SK-N-SH (cell line): ENCODE measurements around the gene SCEL. TPM values are rescaled to one million over a fixed set of nuclear protein-coding genes. Genes with fewer than 3 reads are reported as not detected.

Experiments used
- CTCF ChIA-PET: fragments of 300-600, 350-600 bp; formaldehyde crosslinking; extraction: SDS; loops from one replicate; lab custom pipeline; 2021; lab: Yijun Ruan, JAX
- POLR2A ChIA-PET: fragments of 350-600 bp; sonication (Branson Sonifier 250); formaldehyde crosslinking; extraction: SDS; loops from one replicate; lab custom pipeline; 2020; ENCODE audit warnings: antibody characterized with exemption, inconsistent platforms; lab: Yijun Ruan, JAX
- DNase-seq: peaks from one replicate; pipeline ENCODE4 v3.0.0; 2012
- H2AFZ ChIP-seq: fragments of 200-600 bp; sonication (generic); 2 replicates; pipeline ENCODE4 v1.8.1; 2016; ENCODE audit warnings: antibody characterized with exemption, mild to moderate bottlenecking, low read depth
- H3F3A ChIP-seq: fragments of 200-600 bp; sonication (generic); replicated peaks from 2 replicates; pipeline ENCODE3; 2016; ENCODE audit warnings: antibody characterized with exemption, mild to moderate bottlenecking; ENCODE audit not compliant: insufficient read depth
- H3K27ac ChIP-seq, 2 experiments: fragments of 200-500 bp in 1 of 2; fragments of 200-600 bp in 1 of 2; sonication (Bioruptor generic) in 1 of 2; sonication (generic), shearing (Covaris generic) in 1 of 2; 2 replicates each; pipeline versions ENCODE4 v1.5.1 to v1.6.1; 2014 to 2016; ENCODE audit warnings: low read depth in 2 of 2, inconsistent platforms in 1 of 2, low read length in 1 of 2, mild to moderate bottlenecking in 1 of 2, mixed read lengths in 1 of 2
- H3K27me3 ChIP-seq: fragments of 200-600 bp; sonication (generic), shearing (Covaris generic); 2 replicates; pipeline ENCODE4 v1.6.1; 2016; ENCODE audit warnings: mixed run types; ENCODE audit not compliant: insufficient read depth
- H3K36me3 ChIP-seq, 2 experiments: fragments of 200-500 bp in 1 of 2; fragments of 200-600 bp in 1 of 2; sonication (Bioruptor generic) in 1 of 2; sonication (generic) in 1 of 2; replicated peaks in 1 of 2; 2 replicates each; pipeline versions ENCODE3 to v1.5.1; 2014 to 2016; ENCODE audit warnings: low read length in 1 of 2, mild to moderate bottlenecking in 1 of 2; ENCODE audit not compliant: insufficient read depth in 2 of 2, control insufficient read depth in 1 of 2
- H3K4me1 ChIP-seq, 2 experiments: fragments of 200-500 bp in 1 of 2; fragments of 200-600 bp in 1 of 2; sonication (Bioruptor generic) in 1 of 2; sonication (generic), shearing (Covaris generic) in 1 of 2; 2 replicates each; pipeline versions ENCODE4 v1.5.1 to v1.6.1; 2014 to 2016; ENCODE audit warnings: low read depth in 1 of 2, low read length in 1 of 2, mixed run types in 1 of 2; ENCODE audit not compliant: insufficient read depth in 2 of 2, control insufficient read depth in 1 of 2
- H3K4me2 ChIP-seq: fragments of 200-600 bp; sonication (generic), shearing (Covaris generic); 2 replicates; pipeline ENCODE4 v1.6.1; 2017; ENCODE audit warnings: mixed run types
- H3K4me3 ChIP-seq, 2 experiments: fragments of 200-500 bp in 1 of 2; fragments of 200-600 bp in 1 of 2; sonication (Bioruptor generic) in 1 of 2; sonication (generic), shearing (Covaris generic) in 1 of 2; 2 replicates each; pipeline versions ENCODE4 v1.5.1 to v1.8.1; 2014 to 2016; ENCODE audit warnings: low read depth in 2 of 2, inconsistent platforms in 1 of 2, low read length in 1 of 2, mild to moderate bottlenecking in 1 of 2, mixed read lengths in 1 of 2, moderate library complexity in 1 of 2
- H3K79me2 ChIP-seq: fragments of 200-600 bp; sonication (generic); 2 replicates; pipeline ENCODE4 v1.8.1; 2017; ENCODE audit warnings: mild to moderate bottlenecking; ENCODE audit not compliant: insufficient read depth
- H3K9ac ChIP-seq: fragments of 200-600 bp; sonication (generic); 2 replicates; pipeline ENCODE4 v1.6.1; 2017; ENCODE audit warnings: mixed run types
- H3K9me2 ChIP-seq: fragments of 200-600 bp; sonication (generic); 2 replicates; pipeline ENCODE4 v1.6.1; 2017; ENCODE audit warnings: mixed run types
- H3K9me3 ChIP-seq: fragments of 200-600 bp; sonication (generic); 2 replicates; pipeline ENCODE4 v1.6.1; 2017; ENCODE audit warnings: mixed run types, mild to moderate bottlenecking, moderate library complexity
- H4K20me1 ChIP-seq: fragments of 200-600 bp; sonication (generic); 2 replicates; pipeline ENCODE4 v1.6.1; 2017; ENCODE audit warnings: mild to moderate bottlenecking, mixed run types; ENCODE audit not compliant: insufficient read depth
- CHD2 ChIP-seq: fragments of 150-350 bp; IDR thresholded peaks from 2 replicates; pipeline ENCODE4 v1.6.1; 2018; ENCODE audit warnings: low read length; ENCODE audit not compliant: partially characterized antibody
- CTCF ChIP-seq: fragments of 200-600 bp; sonication (generic); IDR thresholded peaks from 2 replicates; pipeline ENCODE4 v1.6.1; 2017; ENCODE audit warnings: antibody characterized with exemption, mild to moderate bottlenecking, moderate library complexity
- FOSL2 ChIP-seq: IDR thresholded peaks from 2 replicates; pipeline ENCODE4 v1.4.0; 2012; ENCODE audit warnings: low read depth, mild to moderate bottlenecking, moderate library complexity, borderline replicate concordance
- MAX ChIP-seq: IDR thresholded peaks from 2 replicates; pipeline ENCODE4 v1.4.0; 2012; ENCODE audit warnings: low read depth
- MEF2A ChIP-seq: IDR thresholded peaks from 2 replicates; pipeline ENCODE4 v1.4.0; 2012; ENCODE audit warnings: low read depth, borderline replicate concordance
- NRF1 ChIP-seq: IDR thresholded peaks from 2 replicates; pipeline ENCODE4 v1.6.1; 2012; ENCODE audit warnings: low read depth, mild to moderate bottlenecking, low read length
- PBX3 ChIP-seq: IDR thresholded peaks from 2 replicates; pipeline ENCODE4; 2012
- POLR2AphosphoS5 ChIP-seq: IDR thresholded peaks from 2 replicates; pipeline ENCODE4 v1.6.1; 2012; ENCODE audit warnings: low read depth, low read length
- RXRA ChIP-seq: IDR thresholded peaks from 2 replicates; pipeline ENCODE4 v1.4.0; 2012; ENCODE audit warnings: low read depth, mild to moderate bottlenecking, borderline replicate concordance
- SIN3A ChIP-seq: IDR thresholded peaks from 2 replicates; pipeline ENCODE4 v1.6.1; 2012; ENCODE audit warnings: low read depth, mild to moderate bottlenecking, low read length, moderate library complexity, borderline replicate concordance
- SMC3 ChIP-seq: IDR thresholded peaks from 2 replicates; pipeline ENCODE4 v1.6.1; 2012; ENCODE audit warnings: low read depth, low read length, improper control_type of control experiment
- TAF1 ChIP-seq: IDR thresholded peaks from 2 replicates; pipeline ENCODE4 v1.6.1; 2012; ENCODE audit warnings: low read depth, mild to moderate bottlenecking, low read length, moderate library complexity, borderline replicate concordance
- TEAD4 ChIP-seq: IDR thresholded peaks from 2 replicates; pipeline ENCODE4 v1.4.0; 2012; ENCODE audit warnings: mild to moderate bottlenecking, borderline replicate concordance; ENCODE audit not compliant: insufficient read depth
- YY1 ChIP-seq: IDR thresholded peaks from 2 replicates; pipeline ENCODE4 v1.4.0; 2012; ENCODE audit warnings: low read depth, mild to moderate bottlenecking
- WGBS: methylation state at CpG from one replicate; pipeline ENCODE4 v1.1.6; 2017; ENCODE audit warnings: low lambda C conversion rate; 5-methylcytosine and 5-hydroxymethylcytosine counted together
- polyA plus RNA-seq, 3 experiments: library from polyadenylated mRNA; depleted of rRNA; stranded (reverse); fragments of >200 nt; gene quantifications; 2 replicates each; pipeline ENCODE4 v1.2.3, GENCODE V29; 2012
- TF ChIP-seq, protein P1 (sequence below): IDR thresholded peaks from 2 replicates; pipeline ENCODE4 v1.4.0; 2012; ENCODE audit warnings: low read depth, borderline replicate concordance

Gene SCEL
- polyA plus RNA-seq, 1 of the 3 experiments (the other 2 are of a cell fraction): 0.02 TPM

DNA sequence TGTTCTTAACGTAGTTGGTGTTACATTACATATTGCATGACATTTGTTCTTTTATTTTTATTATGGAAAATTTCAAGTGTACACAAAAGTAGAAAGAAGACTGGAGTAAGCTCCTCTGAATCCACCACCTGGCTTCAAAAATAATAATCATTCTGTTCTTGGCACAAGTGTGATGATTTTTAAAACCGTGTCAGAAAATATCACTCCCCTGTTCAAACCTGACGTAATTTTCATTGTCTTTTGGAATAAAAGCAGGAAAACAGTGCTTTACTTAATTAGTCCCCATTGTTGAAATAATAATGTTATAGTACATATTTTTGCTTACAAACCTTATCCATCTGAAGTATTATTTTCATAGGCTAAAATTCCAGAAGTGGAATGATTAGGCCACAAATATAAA is 41.3 kb upstream of the SCEL start:
- Histone ChIP-seq H3K27me3 (peaks cover 6% of the 10 kb centered on the region; the same call in 1 of the 2 replicates), H3K79me2 (no peaks in the 10 kb centered on the region), H3K4me2 (no peak overlapping the region), H3K36me3 (no peaks in the 10 kb centered on the region), H4K20me1 (no peaks in the 10 kb centered on the region), H3F3A (no peaks in the 10 kb centered on the region), H3K4me3 (no peak overlapping the region), H2AFZ (no peak overlapping the region), H3K9me3 (no peaks in the 10 kb centered on the region), H3K4me1 (no peaks in the 10 kb centered on the region), H3K9me2 (no peaks in the 10 kb centered on the region), H3K9ac (no peak overlapping the region), H3K27ac (no peak overlapping the region)
- TF ChIP-seq RXRA (no peak), FOSL2 (no peak)
- 56% methylated on average over 3 of the region's 3 CpGs for WGBS
- no peak for DNase-seq
- ChIA-PET POLR2A (no interaction called here), CTCF (interaction anchor here (1.4 to 3.0 kb wide), 4 partner anchors 12 to 70 kb away, joined by 5 to 44 read pairs (median 18); no protein-coding TSS in a partner anchor)

- no peaks in the 10 kb centered on the region for H3K9me2 ChIP-seq
- no peaks in the 10 kb centered on the region for H3F3A ChIP-seq
- H2AFZ ChIP-seq: no peak overlapping the region
- H3K36me3 ChIP-seq: no peaks in the 10 kb centered on the region
- 87% methylated on average over 3 of the region's 3 CpGs for WGBS
- no peaks in the 10 kb centered on the region for H4K20me1 ChIP-seq
- H3K4me1 ChIP-seq: no peaks in the 10 kb centered on the region; a peak in 1 of 4 replicates
- H3K4me3 ChIP-seq: no peak overlapping the region
- no peak overlapping the region for H3K4me2 ChIP-seq
- TF ChIP-seq SIN3A (no peak), MAX (no peak), YY1 (no peak), FOSL2 (no peak)
- ChIA-PET POLR2A (no interaction called here), CTCF (interaction anchor here (4.4 kb wide), 1 partner anchor 18 kb away, joined by 20 read pairs; no protein-coding TSS in a partner anchor)
- no peak overlapping the region for H3K27ac ChIP-seq
- DNase-seq: no peak
- no peak overlapping the region for H3K9ac ChIP-seq
- H3K79me2 ChIP-seq: no peaks in the 10 kb centered on the region
- H3K9me3 ChIP-seq: no peaks in the 10 kb centered on the region
- peaks cover 6% of the 10 kb centered on the region; the same call in 1 of the 2 replicates for H3K27me3 ChIP-seq
Measured at GRCh38 chr13:77497350-77497749, 38.2 kb upstream of the SCEL start.

DNA sequence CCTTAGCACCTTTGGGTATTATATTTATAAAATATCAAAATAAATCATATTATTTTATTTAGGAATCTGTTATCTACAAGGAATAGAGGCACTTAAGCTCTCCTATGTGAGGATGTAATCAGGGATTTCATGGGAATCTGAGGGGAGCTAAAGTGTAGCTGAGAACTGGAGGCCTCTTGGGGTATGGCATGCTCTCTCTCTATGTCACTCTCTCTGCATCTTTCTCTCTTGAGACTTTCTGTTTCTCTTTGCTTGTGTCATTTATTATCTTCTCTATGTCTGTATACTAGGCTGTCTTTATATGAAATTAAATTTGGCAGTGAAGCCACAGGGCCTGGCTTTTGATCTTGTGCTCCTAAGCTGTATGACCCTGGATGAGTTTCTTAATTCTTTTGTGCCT is 37.7 kb upstream of the SCEL start:
- H3K79me2 ChIP-seq: no peaks in the 10 kb centered on the region
- H3K4me2 ChIP-seq: no peak overlapping the region
- no peak overlapping the region for H3K27ac ChIP-seq
- no peaks in the 10 kb centered on the region for H3F3A ChIP-seq
- DNase-seq: no peak
- peaks cover 6% of the 10 kb centered on the region; the same call in 1 of the 2 replicates for H3K27me3 ChIP-seq
- no peaks in the 10 kb centered on the region for H3K9me3 ChIP-seq
- H3K9me2 ChIP-seq: no peaks in the 10 kb centered on the region
- no peak overlapping the region for H2AFZ ChIP-seq
- no peaks in the 10 kb centered on the region for H3K36me3 ChIP-seq
- H3K9ac ChIP-seq: no peak overlapping the region
- H3K4me1 ChIP-seq: no peaks in the 10 kb centered on the region; a peak in 1 of 4 replicates
- no peak overlapping the region for H3K4me3 ChIP-seq
- no peaks in the 10 kb centered on the region for H4K20me1 ChIP-seq
- POLR2A ChIA-PET: interaction anchor here (0.6 kb wide), 1 partner anchor 169 kb away, joined by 3 read pairs; no protein-coding TSS in a partner anchor
- CTCF ChIA-PET: interaction anchor here (4.4 kb wide), 1 partner anchor 19 kb away, joined by 20 read pairs; no protein-coding TSS in a partner anchor
- TF ChIP-seq RXRA: no peak
- no peak for TF ChIP-seq PBX3
- no peak for TF ChIP-seq TEAD4
- no peak for TF ChIP-seq CTCF
- TF ChIP-seq YY1: no peak
- TF ChIP-seq MEF2A: no peak
- TF ChIP-seq SMC3: no peak
- no peak for TF ChIP-seq NRF1
- TF ChIP-seq, protein P1, sequence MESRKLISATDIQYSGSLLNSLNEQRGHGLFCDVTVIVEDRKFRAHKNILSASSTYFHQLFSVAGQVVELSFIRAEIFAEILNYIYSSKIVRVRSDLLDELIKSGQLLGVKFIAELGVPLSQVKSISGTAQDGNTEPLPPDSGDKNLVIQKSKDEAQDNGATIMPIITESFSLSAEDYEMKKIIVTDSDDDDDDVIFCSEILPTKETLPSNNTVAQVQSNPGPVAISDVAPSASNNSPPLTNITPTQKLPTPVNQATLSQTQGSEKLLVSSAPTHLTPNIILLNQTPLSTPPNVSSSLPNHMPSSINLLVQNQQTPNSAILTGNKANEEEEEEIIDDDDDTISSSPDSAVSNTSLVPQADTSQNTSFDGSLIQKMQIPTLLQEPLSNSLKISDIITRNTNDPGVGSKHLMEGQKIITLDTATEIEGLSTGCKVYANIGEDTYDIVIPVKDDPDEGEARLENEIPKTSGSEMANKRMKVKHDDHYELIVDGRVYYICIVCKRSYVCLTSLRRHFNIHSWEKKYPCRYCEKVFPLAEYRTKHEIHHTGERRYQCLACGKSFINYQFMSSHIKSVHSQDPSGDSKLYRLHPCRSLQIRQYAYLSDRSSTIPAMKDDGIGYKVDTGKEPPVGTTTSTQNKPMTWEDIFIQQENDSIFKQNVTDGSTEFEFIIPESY: no peak
- TF ChIP-seq CHD2: no peak
- no peak for TF ChIP-seq POLR2AphosphoS5
- no peak for TF ChIP-seq TAF1
